ENCODE measurements around the gene MOGAT3.

MOGAT3 gene

GRCh38 chr7:101233907-101234547 is 33.2 kb upstream of the MOGAT3 start:
- no peak for DNase-seq (ENCODE audit: low spot score)

- DNase-seq (ENCODE audit: low spot score) = no peak
Observed at GRCh38 chr7:101232141-101232850, 31.5 kb upstream of the MOGAT3 start.

GRCh38 chr7:101231644-101232043 is 30.8 kb upstream of the MOGAT3 start:
- DNase-seq (ENCODE audit: low spot score) = no peak

- DNase-seq (ENCODE audit: low spot score) = peak; percentile 55
Observed at GRCh38 chr7:101226721-101227120, 25.9 kb upstream of the MOGAT3 start.

- DNase-seq (ENCODE audit: low spot score) = no peak
Observed at GRCh38 chr7:101225650-101226049, 24.8 kb upstream of the MOGAT3 start.

GRCh38 chr7:101223528-101223927 is 22.7 kb upstream of the MOGAT3 start:
- no peak for DNase-seq (ENCODE audit: low spot score)

- no peak for DNase-seq (ENCODE audit: low spot score)
Observed at GRCh38 chr7:101222275-101222830, 21.5 kb upstream of the MOGAT3 start.

- no peak for DNase-seq (ENCODE audit: low spot score)
Observed at GRCh38 chr7:101220295-101220694, 19.5 kb upstream of the MOGAT3 start.

GRCh38 chr7:101218236-101219125 is 17.6 kb upstream of the MOGAT3 start:
- DNase-seq (ENCODE audit: low spot score) = no peak

- DNase-seq (ENCODE audit: low spot score) = peak; percentile 99
Observed at GRCh38 chr7:101217388-101218235, 16.8 kb upstream of the MOGAT3 start, which contains the start of the genes PLOD3 and ZNHIT1. Gene PLOD3, minus strand, starts transcription at chr7:101217581. Its CDS starts 307 bp downstream, at chr7:101217274. Gene ZNHIT1, plus strand, starts transcription at chr7:101218165. Its CDS starts 31 bp downstream, at chr7:101218196.

- DNase-seq (ENCODE audit: low spot score) = no peak
Observed at GRCh38 chr7:101216860-101217387, 16.1 kb upstream of the MOGAT3 start.

- peak; percentile 31 for DNase-seq (ENCODE audit: low spot score)
Observed at GRCh38 chr7:101216001-101216859, 15.4 kb upstream of the MOGAT3 start.

GRCh38 chr7:101212014-101212413 is 11.2 kb upstream of the MOGAT3 start:
- no peak for DNase-seq (ENCODE audit: low spot score)

- DNase-seq (ENCODE audit: low spot score) = no peak
Observed at GRCh38 chr7:101211501-101211900, 10.7 kb upstream of the MOGAT3 start.

- DNase-seq (ENCODE audit: low spot score) = no peak
Observed at GRCh38 chr7:101210143-101210542, 9.3 kb upstream of the MOGAT3 start.

GRCh38 chr7:101208794-101209193 is 8.0 kb upstream of the MOGAT3 start:
- DNase-seq (ENCODE audit: low spot score) = no peak

- no peak for DNase-seq (ENCODE audit: low spot score)
Observed at GRCh38 chr7:101207459-101207858, 6.6 kb upstream of the MOGAT3 start.

GRCh38 chr7:101206665-101207042 is 5.8 kb upstream of the MOGAT3 start:
- no peak for DNase-seq (ENCODE audit: low spot score)

GRCh38 chr7:101205901-101206664 is 5.2 kb upstream of the MOGAT3 start:
- DNase-seq (ENCODE audit: low spot score) = no peak

Measured in AG08395 (cell line).